GM23338 (cell line): Measurements from ENCODE around the gene PDCD1. TPM values are rescaled to one million over a fixed set of nuclear protein-coding genes. Genes with fewer than 3 reads are reported as not detected.

Experiments used
- ATAC-seq: fragments of 200-7000 bp; cut with Tn5 transposase; 3 replicates; pipeline ENCODE4 v1.9.1; 2020
- DNase-seq: peaks from one replicate; pipeline ENCODE4 v3.0.0-alpha.2; 2015; ENCODE audit warnings: low spot score
- H2AFZ ChIP-seq: fragments of 200-600 bp; sonication (generic); 2 replicates; pipeline ENCODE4 v1.8.0; 2016; ENCODE audit warnings: antibody characterized with exemption, mild to moderate bottlenecking, moderate library complexity
- H3F3A ChIP-seq: fragments of 200-600 bp; sonication (generic); replicated peaks from 2 replicates; pipeline ENCODE4 v1.8.0; 2017; ENCODE audit warnings: antibody characterized with exemption, mixed run types, low read depth
- H3K27ac ChIP-seq: fragments of 200-600 bp; sonication (generic); 2 replicates; pipeline ENCODE4 v1.6.1; 2016; ENCODE audit warnings: low read depth
- H3K27me3 ChIP-seq: fragments of 200-600 bp; sonication (generic); 2 replicates; pipeline ENCODE4 v1.8.0; 2016; ENCODE audit warnings: mild to moderate bottlenecking, mixed run types, moderate library complexity; ENCODE audit not compliant: insufficient read depth
- H3K36me3 ChIP-seq: fragments of 200-600 bp; sonication (generic); 2 replicates; pipeline ENCODE4 v1.8.0; 2016; ENCODE audit warnings: mild to moderate bottlenecking; ENCODE audit not compliant: insufficient read depth
- H3K4me1 ChIP-seq: fragments of 200-600 bp; sonication (generic); 2 replicates; pipeline ENCODE4 v1.8.0; 2016; ENCODE audit warnings: mild to moderate bottlenecking, moderate library complexity; ENCODE audit not compliant: insufficient read depth
- H3K4me2 ChIP-seq: fragments of 200-600 bp; sonication (generic); 2 replicates; pipeline ENCODE4 v1.7.1; 2017; ENCODE audit warnings: mixed run types
- H3K4me3 ChIP-seq: fragments of 200-600 bp; sonication (generic); 2 replicates; pipeline ENCODE4 v1.6.1; 2016; ENCODE audit warnings: mixed run types
- H3K79me2 ChIP-seq: fragments of 200-600 bp; sonication (generic); replicated peaks from 2 replicates; pipeline ENCODE4 v1.8.0; 2017; ENCODE audit warnings: mild to moderate bottlenecking; ENCODE audit not compliant: insufficient read depth
- H3K9me2 ChIP-seq: fragments of 200-600 bp; sonication (generic); 2 replicates; pipeline ENCODE4 v1.8.0; 2017; ENCODE audit not compliant: insufficient read depth
- H4K20me1 ChIP-seq: fragments of 200-600 bp; sonication (generic); replicated peaks from 2 replicates; pipeline ENCODE4 v1.8.0; 2017; ENCODE audit warnings: mild to moderate bottlenecking; ENCODE audit not compliant: insufficient read depth
- H3K27ac Mint-ChIP-seq: 2 replicates; pipeline ENCODE4 v1.8.0; 2020; ENCODE audit warnings: inconsistent platforms, mild to moderate bottlenecking, moderate library complexity, mixed read lengths
- H3K27me3 Mint-ChIP-seq: 3 replicates; pipeline ENCODE4 v1.8.0; 2022; ENCODE audit warnings: low read depth, mild to moderate bottlenecking, moderate library complexity, mixed read lengths, inconsistent platforms; ENCODE audit not compliant: insufficient read depth, poor library complexity
- H3K36me3 Mint-ChIP-seq: 3 replicates; pipeline ENCODE4 v1.8.0; 2021; ENCODE audit warnings: low read depth, mild to moderate bottlenecking, inconsistent platforms, moderate library complexity, mixed read lengths
- H3K4me1 Mint-ChIP-seq: 3 replicates; pipeline ENCODE4 v1.8.0; 2020; ENCODE audit warnings: mild to moderate bottlenecking, inconsistent platforms, mixed read lengths
- H3K4me3 Mint-ChIP-seq: 3 replicates; pipeline ENCODE4 v1.8.0; 2021; ENCODE audit warnings: moderate library complexity, mild to moderate bottlenecking, inconsistent platforms, mixed read lengths
- H3K9me3 Mint-ChIP-seq: 3 replicates; pipeline ENCODE4 v1.8.0; 2020; ENCODE audit warnings: moderate library complexity, mild to moderate bottlenecking, inconsistent platforms, mixed read lengths
- CREB1 ChIP-seq: fragments of 250-450 bp; sonication (Bioruptor Pico); IDR thresholded peaks from 2 replicates; pipeline ENCODE4 v1.5.0; 2020; ENCODE audit warnings: low read depth, mild to moderate bottlenecking, moderate library complexity
- EZH2 ChIP-seq: fragments of 200-600 bp; sonication (generic); IDR thresholded peaks from one replicate; pipeline ENCODE4 v1.8.0; 2017; ENCODE audit warnings: antibody characterized with exemption, mild to moderate bottlenecking, low read depth; ENCODE audit not compliant: unreplicated experiment
- EZH2phosphoT487 ChIP-seq: fragments of 200-600 bp; sonication (generic); IDR thresholded peaks from one replicate; pipeline ENCODE4 v1.8.1; 2018; ENCODE audit warnings: antibody characterized with exemption; ENCODE audit not compliant: unreplicated experiment
- JUNB ChIP-seq: IDR thresholded peaks from one replicate; pipeline ENCODE4 v1.6.1; 2016; ENCODE audit warnings: antibody characterized with exemption; ENCODE audit not compliant: unreplicated experiment
- NANOG ChIP-seq: IDR thresholded peaks from 2 replicates; pipeline ENCODE4 v1.6.1; 2016; ENCODE audit warnings: antibody characterized with exemption, borderline replicate concordance
- POLR2AphosphoS5 ChIP-seq: IDR thresholded peaks from 2 replicates; pipeline ENCODE4 v1.6.1; 2016; ENCODE audit warnings: antibody characterized with exemption, low read depth
- STAT1 ChIP-seq: IDR thresholded peaks from one replicate; pipeline ENCODE4 v1.6.1; 2016; ENCODE audit warnings: antibody characterized with exemption; ENCODE audit not compliant: unreplicated experiment
- ZNF114 ChIP-seq: fragments of 250-450 bp; sonication (Bioruptor Pico); IDR thresholded peaks from 2 replicates; pipeline ENCODE4 v1.5.0; 2020; ENCODE audit warnings: mild to moderate bottlenecking, moderate library complexity
- polyA plus RNA-seq: library from polyadenylated mRNA; unstranded; fragments of >200 nt; fragmentation: Nextera tagmentation; extraction: Ambion mirVana; gene quantifications from 2 replicates; pipeline ENCODE4 v1.2.1, GENCODE V29; 2016
- total RNA-seq: library from RNA; depleted of rRNA; stranded (reverse); fragments of >200 nt; shearing (Covaris generic); gene quantifications from 2 replicates; pipeline ENCODE4 v1.2.3, GENCODE V29; 2014
- TF ChIP-seq, protein P1 (sequence below): IDR thresholded peaks from one replicate; pipeline ENCODE4 v1.6.1; 2018; ENCODE audit warnings: antibody characterized with exemption; ENCODE audit not compliant: unreplicated experiment
- TF ChIP-seq, protein P2 (sequence below): fragments of 250-450 bp; sonication (Bioruptor Pico); IDR thresholded peaks from 2 replicates; pipeline ENCODE4 v1.5.0; 2020; ENCODE audit warnings: mild to moderate bottlenecking, moderate library complexity

The PDCD1 gene
- total and polyA plus RNA-seq, 2 experiments from 2014 or later = 0.34 to 0.38 TPM

DNA sequence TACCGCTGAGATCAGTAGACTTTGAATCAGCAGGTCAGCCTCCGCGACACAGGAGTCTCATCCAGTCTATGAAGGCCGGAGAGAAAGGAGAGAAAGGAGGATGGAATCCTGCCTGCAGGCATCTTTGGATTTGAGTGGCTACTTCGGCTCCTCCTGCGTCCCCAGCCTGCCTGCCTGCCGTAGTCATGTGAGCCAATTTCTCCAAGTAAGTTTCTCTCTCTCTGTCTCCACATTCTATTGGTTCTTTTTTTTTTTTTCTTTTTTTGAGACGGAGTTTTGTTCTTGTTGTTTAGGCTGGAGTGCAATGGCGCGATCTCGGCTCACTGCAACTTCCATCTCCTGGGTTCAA, 16.7 kb downstream of the PDCD1 start:
- Histone ChIP-seq H3K9me2 (no peaks in the 10 kb centered on the region), H3K27me3 (peaks cover 22% of the 10 kb centered on the region), H2AFZ (peak overlapping the region; percentile 92; the same call in 1 of the 2 replicates), H3K4me3 (no peak overlapping the region), H3K27ac (no peak overlapping the region), H3K4me1 (no peaks in the 10 kb centered on the region; the same call in 1 of the 2 replicates), H3K36me3 (no peaks in the 10 kb centered on the region), H3K79me2 (no peaks in the 10 kb centered on the region), H4K20me1 (no peaks in the 10 kb centered on the region), H3K4me2 (no peak overlapping the region), H3F3A (no peaks in the 10 kb centered on the region)
- H3K4me1 Mint-ChIP-seq = peaks cover 7% of the 10 kb centered on the region
- TF ChIP-seq EZH2phosphoT487 (no peak), ZNF114 (CRISPR knock-in tag) (no peak), POLR2AphosphoS5 (no peak), STAT1 (no peak)
- TF ChIP-seq, protein P1, sequence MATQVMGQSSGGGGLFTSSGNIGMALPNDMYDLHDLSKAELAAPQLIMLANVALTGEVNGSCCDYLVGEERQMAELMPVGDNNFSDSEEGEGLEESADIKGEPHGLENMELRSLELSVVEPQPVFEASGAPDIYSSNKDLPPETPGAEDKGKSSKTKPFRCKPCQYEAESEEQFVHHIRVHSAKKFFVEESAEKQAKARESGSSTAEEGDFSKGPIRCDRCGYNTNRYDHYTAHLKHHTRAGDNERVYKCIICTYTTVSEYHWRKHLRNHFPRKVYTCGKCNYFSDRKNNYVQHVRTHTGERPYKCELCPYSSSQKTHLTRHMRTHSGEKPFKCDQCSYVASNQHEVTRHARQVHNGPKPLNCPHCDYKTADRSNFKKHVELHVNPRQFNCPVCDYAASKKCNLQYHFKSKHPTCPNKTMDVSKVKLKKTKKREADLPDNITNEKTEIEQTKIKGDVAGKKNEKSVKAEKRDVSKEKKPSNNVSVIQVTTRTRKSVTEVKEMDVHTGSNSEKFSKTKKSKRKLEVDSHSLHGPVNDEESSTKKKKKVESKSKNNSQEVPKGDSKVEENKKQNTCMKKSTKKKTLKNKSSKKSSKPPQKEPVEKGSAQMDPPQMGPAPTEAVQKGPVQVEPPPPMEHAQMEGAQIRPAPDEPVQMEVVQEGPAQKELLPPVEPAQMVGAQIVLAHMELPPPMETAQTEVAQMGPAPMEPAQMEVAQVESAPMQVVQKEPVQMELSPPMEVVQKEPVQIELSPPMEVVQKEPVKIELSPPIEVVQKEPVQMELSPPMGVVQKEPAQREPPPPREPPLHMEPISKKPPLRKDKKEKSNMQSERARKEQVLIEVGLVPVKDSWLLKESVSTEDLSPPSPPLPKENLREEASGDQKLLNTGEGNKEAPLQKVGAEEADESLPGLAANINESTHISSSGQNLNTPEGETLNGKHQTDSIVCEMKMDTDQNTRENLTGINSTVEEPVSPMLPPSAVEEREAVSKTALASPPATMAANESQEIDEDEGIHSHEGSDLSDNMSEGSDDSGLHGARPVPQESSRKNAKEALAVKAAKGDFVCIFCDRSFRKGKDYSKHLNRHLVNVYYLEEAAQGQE = no peak
- no peaks in the 10 kb centered on the region for H3K36me3 Mint-ChIP-seq
- no peak overlapping the region for H3K27ac Mint-ChIP-seq
- no peak overlapping the region for H3K4me3 Mint-ChIP-seq
- H3K9me3 Mint-ChIP-seq = no peaks in the 10 kb centered on the region
- DNase-seq (no peak), ATAC-seq (no peak)
- H3K27me3 Mint-ChIP-seq = peaks cover 40% of the 10 kb centered on the region

DNA sequence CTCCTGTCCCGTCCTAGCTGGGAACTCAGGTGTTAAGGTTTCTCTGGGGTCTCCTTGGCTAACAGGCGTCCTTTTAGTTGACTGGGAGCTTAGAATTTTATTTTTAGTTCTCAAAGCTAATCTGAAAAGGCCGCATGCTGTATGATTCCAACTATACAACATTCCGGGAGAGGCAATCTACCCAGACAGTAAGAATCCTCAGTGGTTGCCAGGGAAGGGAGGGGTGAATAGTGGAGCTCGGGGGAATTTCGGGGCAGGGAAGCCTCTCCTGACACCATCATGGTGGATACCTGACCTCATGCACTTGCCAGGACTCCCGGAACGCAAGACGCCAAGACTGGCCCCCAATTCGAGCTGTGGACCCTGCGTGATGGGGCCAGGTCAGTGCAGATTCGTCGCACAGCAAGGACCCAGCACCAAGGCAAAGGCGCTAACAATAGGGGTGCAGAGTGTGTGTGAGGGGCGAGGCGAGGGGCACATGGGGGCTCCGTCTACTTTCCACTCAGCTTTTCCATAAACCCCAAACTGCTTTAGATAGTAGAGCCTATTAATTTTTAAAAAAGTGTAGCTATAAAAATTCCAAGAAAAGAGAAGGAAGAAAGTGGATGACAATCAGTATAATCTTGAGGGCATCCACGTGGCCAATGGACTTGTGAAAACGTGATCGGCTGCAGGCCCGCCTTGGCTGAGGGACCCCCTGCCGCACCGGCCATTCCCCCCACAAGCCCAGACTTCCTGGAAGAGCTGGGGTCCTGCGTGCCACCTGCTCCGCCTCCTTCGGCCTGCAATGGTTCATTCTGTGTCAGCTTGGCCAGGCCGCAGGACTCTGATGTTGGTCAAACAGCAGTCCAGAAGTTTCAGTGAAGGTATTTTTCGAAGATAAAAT, 17.3 kb downstream of the PDCD1 start:
- Histone ChIP-seq H3K4me3 (no peak overlapping the region), H3K79me2 (no peaks in the 10 kb centered on the region), H4K20me1 (no peaks in the 10 kb centered on the region), H2AFZ (peak overlapping the region; percentile 92; the same call in 1 of the 2 replicates), H3F3A (no peaks in the 10 kb centered on the region), H3K27me3 (peaks cover 22% of the 10 kb centered on the region), H3K27ac (no peak overlapping the region), H3K36me3 (no peaks in the 10 kb centered on the region), H3K4me1 (no peaks in the 10 kb centered on the region; the same call in 1 of the 2 replicates), H3K9me2 (no peaks in the 10 kb centered on the region), H3K4me2 (no peak overlapping the region)
- Mint-ChIP-seq H3K27ac (no peak overlapping the region), H3K4me3 (no peak overlapping the region; the same call in 2 of the 3 replicates), H3K4me1 (peaks cover 7% of the 10 kb centered on the region), H3K9me3 (no peaks in the 10 kb centered on the region), H3K27me3 (peaks cover 37% of the 10 kb centered on the region), H3K36me3 (no peaks in the 10 kb centered on the region)
- DNase-seq (no peak), ATAC-seq (no peak)
- TF ChIP-seq NANOG = no peak
- no peak for TF ChIP-seq JUNB
- no peak for TF ChIP-seq POLR2AphosphoS5
- TF ChIP-seq EZH2 = no peak
- no peak for TF ChIP-seq CREB1
- TF ChIP-seq, protein P2, sequence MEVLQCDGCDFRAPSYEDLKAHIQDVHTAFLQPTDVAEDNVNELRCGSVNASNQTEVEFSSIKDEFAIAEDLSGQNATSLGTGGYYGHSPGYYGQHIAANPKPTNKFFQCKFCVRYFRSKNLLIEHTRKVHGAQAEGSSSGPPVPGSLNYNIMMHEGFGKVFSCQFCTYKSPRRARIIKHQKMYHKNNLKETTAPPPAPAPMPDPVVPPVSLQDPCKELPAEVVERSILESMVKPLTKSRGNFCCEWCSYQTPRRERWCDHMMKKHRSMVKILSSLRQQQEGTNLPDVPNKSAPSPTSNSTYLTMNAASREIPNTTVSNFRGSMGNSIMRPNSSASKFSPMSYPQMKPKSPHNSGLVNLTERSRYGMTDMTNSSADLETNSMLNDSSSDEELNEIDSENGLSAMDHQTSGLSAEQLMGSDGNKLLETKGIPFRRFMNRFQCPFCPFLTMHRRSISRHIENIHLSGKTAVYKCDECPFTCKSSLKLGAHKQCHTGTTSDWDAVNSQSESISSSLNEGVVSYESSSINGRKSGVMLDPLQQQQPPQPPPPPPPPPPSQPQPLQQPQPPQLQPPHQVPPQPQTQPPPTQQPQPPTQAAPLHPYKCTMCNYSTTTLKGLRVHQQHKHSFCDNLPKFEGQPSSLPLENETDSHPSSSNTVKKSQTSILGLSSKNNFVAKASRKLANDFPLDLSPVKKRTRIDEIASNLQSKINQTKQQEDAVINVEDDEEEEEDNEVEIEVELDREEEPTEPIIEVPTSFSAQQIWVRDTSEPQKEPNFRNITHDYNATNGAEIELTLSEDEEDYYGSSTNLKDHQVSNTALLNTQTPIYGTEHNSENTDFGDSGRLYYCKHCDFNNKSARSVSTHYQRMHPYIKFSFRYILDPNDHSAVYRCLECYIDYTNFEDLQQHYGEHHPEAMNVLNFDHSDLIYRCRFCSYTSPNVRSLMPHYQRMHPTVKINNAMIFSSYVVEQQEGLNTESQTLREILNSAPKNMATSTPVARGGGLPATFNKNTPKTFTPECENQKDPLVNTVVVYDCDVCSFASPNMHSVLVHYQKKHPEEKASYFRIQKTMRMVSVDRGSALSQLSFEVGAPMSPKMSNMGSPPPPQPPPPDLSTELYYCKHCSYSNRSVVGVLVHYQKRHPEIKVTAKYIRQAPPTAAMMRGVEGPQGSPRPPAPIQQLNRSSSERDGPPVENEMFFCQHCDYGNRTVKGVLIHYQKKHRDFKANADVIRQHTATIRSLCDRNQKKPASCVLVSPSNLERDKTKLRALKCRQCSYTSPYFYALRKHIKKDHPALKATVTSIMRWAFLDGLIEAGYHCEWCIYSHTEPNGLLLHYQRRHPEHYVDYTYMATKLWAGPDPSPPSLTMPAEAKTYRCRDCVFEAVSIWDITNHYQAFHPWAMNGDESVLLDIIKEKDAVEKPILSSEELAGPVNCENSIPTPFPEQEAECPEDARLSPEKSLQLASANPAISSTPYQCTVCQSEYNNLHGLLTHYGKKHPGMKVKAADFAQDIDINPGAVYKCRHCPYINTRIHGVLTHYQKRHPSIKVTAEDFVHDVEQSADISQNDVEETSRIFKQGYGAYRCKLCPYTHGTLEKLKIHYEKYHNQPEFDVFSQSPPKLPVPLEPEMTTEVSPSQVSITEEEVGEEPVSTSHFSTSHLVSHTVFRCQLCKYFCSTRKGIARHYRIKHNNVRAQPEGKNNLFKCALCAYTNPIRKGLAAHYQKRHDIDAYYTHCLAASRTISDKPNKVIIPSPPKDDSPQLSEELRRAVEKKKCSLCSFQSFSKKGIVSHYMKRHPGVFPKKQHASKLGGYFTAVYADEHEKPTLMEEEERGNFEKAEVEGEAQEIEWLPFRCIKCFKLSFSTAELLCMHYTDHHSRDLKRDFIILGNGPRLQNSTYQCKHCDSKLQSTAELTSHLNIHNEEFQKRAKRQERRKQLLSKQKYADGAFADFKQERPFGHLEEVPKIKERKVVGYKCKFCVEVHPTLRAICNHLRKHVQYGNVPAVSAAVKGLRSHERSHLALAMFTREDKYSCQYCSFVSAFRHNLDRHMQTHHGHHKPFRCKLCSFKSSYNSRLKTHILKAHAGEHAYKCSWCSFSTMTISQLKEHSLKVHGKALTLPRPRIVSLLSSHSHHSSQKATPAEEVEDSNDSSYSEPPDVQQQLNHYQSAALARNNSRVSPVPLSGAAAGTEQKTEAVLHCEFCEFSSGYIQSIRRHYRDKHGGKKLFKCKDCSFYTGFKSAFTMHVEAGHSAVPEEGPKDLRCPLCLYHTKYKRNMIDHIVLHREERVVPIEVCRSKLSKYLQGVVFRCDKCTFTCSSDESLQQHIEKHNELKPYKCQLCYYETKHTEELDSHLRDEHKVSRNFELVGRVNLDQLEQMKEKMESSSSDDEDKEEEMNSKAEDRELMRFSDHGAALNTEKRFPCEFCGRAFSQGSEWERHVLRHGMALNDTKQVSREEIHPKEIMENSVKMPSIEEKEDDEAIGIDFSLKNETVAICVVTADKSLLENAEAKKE (CRISPR knock-in tag) = no peak
- TF ChIP-seq ZNF114 (CRISPR knock-in tag) = no peak
